GM18520 (cell line): ENCODE results near the gene MYB.
A peak's percentile ranks its signal among the peaks of the same experiment; 100 is the strongest.

Source experiments
- ATAC-seq: cut with Tn5 transposase; IDR thresholded peaks from one replicate; pipeline ENCODE4 v1.9.1; 2021; ENCODE audit not compliant: unreplicated experiment

Gene MYB

GRCh38 chr6:135219346-135219745, 38.2 kb downstream of the MYB start:
- ATAC-seq = no peak

GRCh38 chr6:135221042-135221441, 39.9 kb downstream of the MYB start:
- no peak for ATAC-seq

- no peak for ATAC-seq
These were observed 40.4 kb downstream of the MYB start for GRCh38 chr6:135221505-135221904.

- no peak for ATAC-seq
These were observed 41.5 kb downstream of the MYB start for GRCh38 chr6:135222623-135223022.

GRCh38 chr6:135224037-135224647, 43.0 kb downstream of the MYB start:
- no peak for ATAC-seq

GRCh38 chr6:135225911-135226310, 44.8 kb downstream of the MYB start:
- ATAC-seq = no peak

GRCh38 chr6:135226537-135226936, 45.4 kb downstream of the MYB start:
- peak; percentile 65 for ATAC-seq

- ATAC-seq = no peak
These were observed 46.2 kb downstream of the MYB start for GRCh38 chr6:135227349-135227748.

GRCh38 chr6:135227758-135228157, 46.6 kb downstream of the MYB start:
- ATAC-seq = no peak

GRCh38 chr6:135228486-135228885, 47.4 kb downstream of the MYB start:
- ATAC-seq = no peak

- no peak for ATAC-seq
These were observed 48.9 kb downstream of the MYB start for GRCh38 chr6:135229996-135230395.

- ATAC-seq = no peak
These were observed 49.8 kb downstream of the MYB start for GRCh38 chr6:135230711-135231468.

- peak; percentile 42 for ATAC-seq
These were observed 50.3 kb downstream of the MYB start for GRCh38 chr6:135231469-135231844.

- ATAC-seq = no peak
These were observed 52.8 kb downstream of the MYB start for GRCh38 chr6:135233686-135234491.

- no peak for ATAC-seq
These were observed 53.3 kb downstream of the MYB start for GRCh38 chr6:135234492-135234780.

GRCh38 chr6:135235716-135236115, 54.6 kb downstream of the MYB start:
- no peak for ATAC-seq

GRCh38 chr6:135236319-135236718, 55.2 kb downstream of the MYB start:
- no peak for ATAC-seq

- ATAC-seq = no peak
These were observed 55.6 kb downstream of the MYB start for GRCh38 chr6:135236732-135237131.

GRCh38 chr6:135240711-135241110, 59.6 kb downstream of the MYB start:
- no peak for ATAC-seq

- ATAC-seq = no peak
These were observed 63.0 kb downstream of the MYB start for GRCh38 chr6:135243871-135244796.

- no peak for ATAC-seq
These were observed 63.7 kb downstream of the MYB start for GRCh38 chr6:135244805-135245204.
